C4-2B (cell line): Measurements from ENCODE around the gene ARHGEF2.

ENCODE experiments used
- ZFX ChIP-seq: fragments of 450-650 bp; IDR thresholded peaks from 2 replicates; pipeline ENCODE4 v1.6.1; 2017
- TF ChIP-seq, protein P1 (sequence below): fragments of 450-650 bp; conservative IDR thresholded peaks from 2 replicates; pipeline ENCODE4 v1.5.1; 2017; ENCODE audit warnings: mild to moderate bottlenecking

DNA sequence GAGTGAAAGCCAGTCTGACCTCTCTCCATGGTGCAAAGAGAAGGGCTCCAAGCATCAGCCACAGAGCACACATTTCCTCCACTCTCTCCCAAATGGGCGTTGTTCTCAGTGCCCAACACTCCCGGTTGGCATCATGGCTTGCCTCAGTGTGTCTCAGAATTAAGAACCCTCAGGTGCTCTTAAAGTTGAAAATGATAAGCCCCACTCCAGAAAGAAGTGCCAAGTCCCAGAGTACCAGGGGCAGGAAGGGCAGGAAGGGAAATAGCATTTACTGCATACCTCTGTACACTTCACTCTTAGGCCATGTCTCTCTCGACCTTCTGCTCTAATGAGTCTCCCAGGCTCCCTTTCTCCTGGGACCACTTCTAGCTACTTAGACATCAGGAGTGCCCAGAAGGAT, 15.2 kb upstream of the ARHGEF2 start:
- TF ChIP-seq, protein P1, sequence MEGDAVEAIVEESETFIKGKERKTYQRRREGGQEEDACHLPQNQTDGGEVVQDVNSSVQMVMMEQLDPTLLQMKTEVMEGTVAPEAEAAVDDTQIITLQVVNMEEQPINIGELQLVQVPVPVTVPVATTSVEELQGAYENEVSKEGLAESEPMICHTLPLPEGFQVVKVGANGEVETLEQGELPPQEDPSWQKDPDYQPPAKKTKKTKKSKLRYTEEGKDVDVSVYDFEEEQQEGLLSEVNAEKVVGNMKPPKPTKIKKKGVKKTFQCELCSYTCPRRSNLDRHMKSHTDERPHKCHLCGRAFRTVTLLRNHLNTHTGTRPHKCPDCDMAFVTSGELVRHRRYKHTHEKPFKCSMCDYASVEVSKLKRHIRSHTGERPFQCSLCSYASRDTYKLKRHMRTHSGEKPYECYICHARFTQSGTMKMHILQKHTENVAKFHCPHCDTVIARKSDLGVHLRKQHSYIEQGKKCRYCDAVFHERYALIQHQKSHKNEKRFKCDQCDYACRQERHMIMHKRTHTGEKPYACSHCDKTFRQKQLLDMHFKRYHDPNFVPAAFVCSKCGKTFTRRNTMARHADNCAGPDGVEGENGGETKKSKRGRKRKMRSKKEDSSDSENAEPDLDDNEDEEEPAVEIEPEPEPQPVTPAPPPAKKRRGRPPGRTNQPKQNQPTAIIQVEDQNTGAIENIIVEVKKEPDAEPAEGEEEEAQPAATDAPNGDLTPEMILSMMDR: no peak
- no peak for TF ChIP-seq ZFX
